Lower leg skin (tissue), 4 donors: ENCODE data around the gene ADGRF3. TPM values are rescaled to one million over a fixed set of nuclear protein-coding genes. Genes with fewer than 3 reads are reported as not detected.

Experiments used
- DNase-seq, 2 donors: peaks; one replicate each; pipeline ENCODE4 v3.0.0-alpha.2; 2019; ENCODE audit warnings: low spot score in 2 of 2
- H3K4me3 ChIP-seq: fragments of 200-600 bp; sonication (generic); 2 replicates; pipeline ENCODE4 v1.5.1; 2017; ENCODE audit warnings: mild to moderate bottlenecking, low read depth; ENCODE audit not compliant: poor library complexity, severe bottlenecking
- POLR2A ChIP-seq, 2 donors: fragments of 450-650 bp; IDR thresholded peaks; one replicate each; pipeline ENCODE4 v1.6.1; 2016 to 2017; ENCODE audit warnings: antibody characterized with exemption in 2 of 2, mild to moderate bottlenecking in 1 of 2, moderate library complexity in 1 of 2
- WGBS, 2 donors: methylation state at CpG; one replicate each; pipeline ENCODE4 v1.1.5; 2018; 5-methylcytosine and 5-hydroxymethylcytosine counted together
- intact Hi-C: fragments of 100-400 bp; cut with DNase I; formaldehyde crosslinking; loops from one replicate; pipeline ENCODE4 v1.15.0; 2023; ENCODE audit warnings: low total_unique reads
- total RNA-seq, 4 donors: library from RNA; depleted of rRNA; stranded (reverse); fragments of >200 nt; gene quantifications; one replicate each; pipeline ENCODE4 v1.1.0, GENCODE V29; 2016
- TF ChIP-seq, protein P1 (sequence below), 3 donors: fragments of 450-650 bp; IDR thresholded peaks; one replicate each; pipeline ENCODE4 v1.5.1; 2016; ENCODE audit warnings: antibody characterized with exemption in 3 of 3, mild to moderate bottlenecking in 3 of 3, moderate library complexity in 2 of 3

Gene ADGRF3
- total RNA-seq, 4 donors from 2014 or later, result 0.05 to 0.25 (median 0.06) TPM; not detected in 1

DNA sequence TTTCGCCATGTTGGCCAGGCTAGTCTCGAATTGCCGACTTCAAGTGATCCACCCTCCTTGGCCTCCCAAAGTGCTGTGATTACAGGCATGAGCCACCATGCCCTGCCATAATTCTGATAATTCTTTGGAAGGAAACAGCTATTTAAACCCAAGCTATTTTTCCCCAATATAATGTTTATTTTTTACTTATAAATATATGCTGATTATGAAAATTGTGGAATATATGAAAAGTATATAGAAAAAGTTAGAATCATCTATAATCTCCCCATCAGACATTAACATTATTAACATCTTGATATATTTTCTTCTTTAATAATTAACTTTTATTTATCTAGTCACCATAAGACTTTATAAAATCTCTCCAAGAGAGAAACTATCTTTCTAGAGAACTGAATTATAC lies 60.7 kb downstream of the ADGRF3 start:
- intact Hi-C loops, result no loop called here
- WGBS, 2 donors, result 94 to 100% methylated on average over 3 of the region's 3 CpGs
- no peak overlapping the region for H3K4me3 ChIP-seq
- DNase-seq, result no peak
- no peak for TF ChIP-seq POLR2A (IDR thresholded peaks at IDR 0.05)
- TF ChIP-seq, protein P1, sequence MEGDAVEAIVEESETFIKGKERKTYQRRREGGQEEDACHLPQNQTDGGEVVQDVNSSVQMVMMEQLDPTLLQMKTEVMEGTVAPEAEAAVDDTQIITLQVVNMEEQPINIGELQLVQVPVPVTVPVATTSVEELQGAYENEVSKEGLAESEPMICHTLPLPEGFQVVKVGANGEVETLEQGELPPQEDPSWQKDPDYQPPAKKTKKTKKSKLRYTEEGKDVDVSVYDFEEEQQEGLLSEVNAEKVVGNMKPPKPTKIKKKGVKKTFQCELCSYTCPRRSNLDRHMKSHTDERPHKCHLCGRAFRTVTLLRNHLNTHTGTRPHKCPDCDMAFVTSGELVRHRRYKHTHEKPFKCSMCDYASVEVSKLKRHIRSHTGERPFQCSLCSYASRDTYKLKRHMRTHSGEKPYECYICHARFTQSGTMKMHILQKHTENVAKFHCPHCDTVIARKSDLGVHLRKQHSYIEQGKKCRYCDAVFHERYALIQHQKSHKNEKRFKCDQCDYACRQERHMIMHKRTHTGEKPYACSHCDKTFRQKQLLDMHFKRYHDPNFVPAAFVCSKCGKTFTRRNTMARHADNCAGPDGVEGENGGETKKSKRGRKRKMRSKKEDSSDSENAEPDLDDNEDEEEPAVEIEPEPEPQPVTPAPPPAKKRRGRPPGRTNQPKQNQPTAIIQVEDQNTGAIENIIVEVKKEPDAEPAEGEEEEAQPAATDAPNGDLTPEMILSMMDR (IDR thresholded peaks at IDR 0.05), result no peak

DNA sequence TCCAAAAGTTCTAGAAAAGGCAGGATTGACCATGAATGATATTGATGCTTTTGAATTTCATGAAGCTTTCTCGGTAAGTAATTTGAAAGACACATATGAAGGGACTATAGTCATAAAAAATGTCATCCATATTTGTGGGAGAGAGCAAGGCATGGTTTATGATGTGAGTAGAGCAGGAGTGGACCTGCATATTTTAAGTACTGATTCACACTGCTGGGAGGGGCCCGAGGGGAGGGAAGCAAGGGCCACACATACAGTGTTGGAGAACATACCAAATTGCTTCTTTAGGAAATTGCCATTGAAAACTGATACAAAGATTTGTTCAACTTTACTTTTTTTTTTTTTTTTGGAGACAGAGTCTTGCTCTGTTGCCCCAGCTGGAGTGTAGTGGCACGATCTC lies 62.5 kb downstream of the ADGRF3 start:
- intact Hi-C loops, result no loop called here
- no peak for TF ChIP-seq POLR2A (IDR thresholded peaks at IDR 0.05)
- TF ChIP-seq, protein P1 (IDR thresholded peaks at IDR 0.05), result no peak
- H3K4me3 ChIP-seq, result no peak overlapping the region
- WGBS, 2 donors, result 82 to 93% methylated on average over 3 of the region's 3 CpGs
- DNase-seq, result no peak

DNA sequence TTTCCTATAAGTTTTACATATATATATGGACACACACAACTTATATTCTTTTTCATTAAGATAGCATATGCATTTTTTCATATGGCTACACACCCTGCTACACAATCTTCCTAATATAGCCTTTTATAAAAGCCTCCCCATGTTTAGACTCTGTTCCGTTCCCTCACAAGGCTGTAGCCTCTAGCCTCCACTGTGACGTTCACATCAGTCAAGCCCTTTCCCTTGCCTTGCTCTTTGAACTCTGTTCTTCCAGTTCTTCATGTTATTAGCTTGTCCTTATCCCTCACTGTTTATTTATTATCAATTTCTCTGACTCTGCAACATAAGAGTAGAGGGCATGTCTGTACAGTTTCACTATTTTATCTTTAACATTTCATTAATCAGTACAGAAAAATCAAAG lies 63.0 kb downstream of the ADGRF3 start:
- intact Hi-C loops, result no loop called here
- no peak overlapping the region for H3K4me3 ChIP-seq
- WGBS, 2 donors, result 87 to 91% methylated on average over 2 of the region's 2 CpGs
- TF ChIP-seq, protein P1 (IDR thresholded peaks at IDR 0.05), result no peak
- TF ChIP-seq POLR2A (IDR thresholded peaks at IDR 0.05), result no peak
- DNase-seq, result no peak

DNA sequence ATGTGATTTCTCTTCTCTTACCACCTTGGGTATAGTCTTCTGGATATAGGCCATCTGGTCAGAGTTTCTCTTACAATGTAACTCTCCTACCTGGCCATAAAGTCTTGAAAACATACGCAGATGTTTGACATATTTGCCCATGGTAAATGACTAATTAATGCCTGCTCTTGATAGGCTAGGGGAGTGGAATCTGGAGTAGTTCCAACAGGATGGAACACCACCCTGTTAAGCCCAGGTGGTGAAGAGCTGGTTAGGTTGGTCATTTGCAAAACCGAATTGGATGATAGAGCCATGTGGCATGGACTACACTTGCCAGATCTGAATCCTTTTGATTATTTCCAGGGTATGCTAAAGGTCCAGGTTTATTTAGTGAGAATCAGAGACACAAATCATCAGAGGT lies 65.4 kb downstream of the ADGRF3 start:
- no peak for DNase-seq
- intact Hi-C loops, result no loop called here
- H3K4me3 ChIP-seq, result no peak overlapping the region
- TF ChIP-seq, protein P1 (IDR thresholded peaks at IDR 0.05), result no peak
- TF ChIP-seq POLR2A (IDR thresholded peaks at IDR 0.05), result no peak
- 70 to 74% methylated on average over 2 of the region's 2 CpGs for WGBS, 2 donors

DNA sequence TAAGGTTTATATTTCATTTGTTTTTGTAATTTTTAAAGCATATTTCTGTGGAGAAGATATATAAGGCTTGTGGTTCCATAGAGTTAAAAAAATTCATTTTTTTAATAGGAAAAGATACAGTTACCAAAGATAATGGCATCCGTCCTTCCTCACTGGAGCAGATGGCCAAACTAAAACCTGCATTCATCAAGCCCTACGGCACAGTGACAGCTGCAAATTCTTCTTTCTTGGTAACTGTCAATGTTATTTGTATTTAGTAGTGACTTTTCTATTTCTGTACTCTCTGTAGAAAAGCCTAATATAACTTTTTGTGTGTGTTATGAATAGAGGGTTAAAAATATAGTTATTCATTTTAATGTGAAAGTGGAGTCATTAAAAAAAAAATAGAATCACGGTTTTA lies 66.7 kb downstream of the ADGRF3 start:
- intact Hi-C loops, result no loop called here
- no peak for DNase-seq
- WGBS, 2 donors, result 95 to 96% methylated on average over 3 of the region's 3 CpGs
- no peak overlapping the region for H3K4me3 ChIP-seq
- TF ChIP-seq, protein P1 (IDR thresholded peaks at IDR 0.05), result no peak
- TF ChIP-seq POLR2A (IDR thresholded peaks at IDR 0.05), result no peak

DNA sequence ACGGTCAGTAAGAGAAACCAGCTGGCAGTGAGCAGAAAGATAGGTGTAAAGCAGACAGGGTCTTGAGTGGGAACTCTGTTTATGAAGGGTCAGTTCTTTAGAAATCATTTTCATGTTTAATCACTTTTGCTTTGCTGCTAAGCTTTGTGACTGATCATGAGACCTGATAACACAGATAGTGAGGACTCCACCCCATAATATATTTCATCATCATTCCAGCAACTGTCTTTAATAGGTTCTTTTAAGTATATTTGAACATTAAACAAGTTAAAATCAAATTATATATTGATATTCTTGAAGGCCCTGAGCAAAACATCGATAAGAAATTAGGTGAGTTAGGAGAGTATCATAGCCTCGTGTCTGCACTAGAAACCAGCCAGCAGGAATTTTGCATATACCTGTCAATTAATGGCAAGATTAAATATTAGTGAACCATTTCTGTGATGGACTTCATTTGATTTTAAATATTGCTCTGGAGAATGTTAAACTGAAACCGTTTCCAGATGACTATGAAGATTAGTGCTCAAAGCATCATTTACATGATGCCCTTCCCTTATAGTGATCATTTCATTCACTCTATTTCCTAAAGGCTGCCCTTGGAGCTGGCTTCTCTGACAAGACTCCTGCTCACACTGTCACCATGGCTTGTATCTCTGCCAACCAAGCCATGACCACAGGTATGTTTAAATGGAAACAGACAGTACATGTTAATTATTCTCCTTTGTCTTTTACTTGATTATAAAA lies 69.9 kb downstream of the ADGRF3 start:
- WGBS, 2 donors, result 64 to 68% methylated on average over 4 of the region's 4 CpGs
- TF ChIP-seq, protein P1 (IDR thresholded peaks at IDR 0.05), result no peak
- TF ChIP-seq POLR2A (IDR thresholded peaks at IDR 0.05), result no peak
- H3K4me3 ChIP-seq, result no peak overlapping the region
- no peak for DNase-seq
- intact Hi-C loops, result no loop called here
